OCI-LY7 (cell line): ENCODE results near the gene OPCML. TPM values are rescaled to one million over a fixed set of nuclear protein-coding genes. Genes with fewer than 3 reads are reported as not detected.

Source experiments
- BruUV-seq: library from RNA; stranded (reverse); fragments of 400-500 nt; replicated peaks from 2 replicates; lab custom pipeline; 2021; lab: Mats Ljungman, UMichigan
- CTCF ChIA-PET: fragments of 300-600 bp; sonication (Branson Sonifier 250); formaldehyde crosslinking; loops from one replicate; lab custom pipeline; 2022; ENCODE audit warnings: antibody characterized with exemption; ENCODE audit not compliant: unreplicated experiment; lab: Charles Lee
- POLR2A ChIA-PET: fragments of 300-600 bp; sonication (Branson Sonifier 250); formaldehyde crosslinking; loops from one replicate; lab custom pipeline; 2022; ENCODE audit warnings: antibody characterized with exemption; lab: Charles Lee
- DNase-seq: peaks from one replicate; pipeline ENCODE4 v3.0.0-alpha.2; 2015; ENCODE audit warnings: low spot score
- H2AFZ ChIP-seq: fragments of 200-600 bp; sonication (generic), shearing (Covaris generic); 2 replicates; pipeline ENCODE4 v1.6.1; 2014; ENCODE audit warnings: mild to moderate bottlenecking, antibody characterized with exemption, low read length, moderate library complexity
- H3K27ac ChIP-seq: fragments of 200-600 bp; sonication (generic); 2 replicates; pipeline ENCODE4 v1.5.1; 2014; ENCODE audit warnings: mixed run types, low read depth, mild to moderate bottlenecking, moderate library complexity, low read length, inconsistent platforms; ENCODE audit not compliant: poor library complexity, severe bottlenecking
- H3K36me3 ChIP-seq: fragments of 200-600 bp; sonication (generic); 2 replicates; pipeline ENCODE4 v1.6.1; 2014; ENCODE audit warnings: mild to moderate bottlenecking, antibody characterized with exemption, low read length, moderate library complexity, mixed read lengths; ENCODE audit not compliant: insufficient read depth
- H3K4me1 ChIP-seq: fragments of 200-600 bp; sonication (generic); 2 replicates; pipeline ENCODE4 v1.5.1; 2014; ENCODE audit warnings: mild to moderate bottlenecking, low read length; ENCODE audit not compliant: insufficient read depth, poor library complexity, severe bottlenecking
- H3K4me2 ChIP-seq: fragments of 200-600 bp; sonication (generic); 2 replicates; pipeline ENCODE4 v1.6.1; 2014; ENCODE audit warnings: mild to moderate bottlenecking, low read length
- H3K4me3 ChIP-seq: fragments of 200-600 bp; sonication (generic); 2 replicates; pipeline ENCODE4 v1.5.1; 2014; ENCODE audit warnings: mild to moderate bottlenecking, low read depth, low read length; ENCODE audit not compliant: poor library complexity, severe bottlenecking
- H3K79me2 ChIP-seq: fragments of 200-600 bp; sonication (generic); 2 replicates; pipeline ENCODE4 v1.6.1; 2016; ENCODE audit warnings: low read depth, mild to moderate bottlenecking, low read length, moderate library complexity, mixed read lengths; ENCODE audit not compliant: insufficient read depth
- H3K9me2 ChIP-seq: fragments of 200-600 bp; sonication (generic); 2 replicates; pipeline ENCODE4 v1.6.1; 2016; ENCODE audit warnings: mild to moderate bottlenecking, low read length, mixed read lengths; ENCODE audit not compliant: insufficient read depth
- H3K9me3 ChIP-seq: fragments of 200-600 bp; sonication (generic); 2 replicates; pipeline ENCODE4 v1.6.1; 2014; ENCODE audit warnings: mild to moderate bottlenecking, mixed run types, low read length, mixed read lengths
- H4K20me1 ChIP-seq: fragments of 200-600 bp; sonication (generic); 2 replicates; pipeline ENCODE4 v1.6.1; 2014; ENCODE audit warnings: mild to moderate bottlenecking, antibody characterized with exemption, low read length, moderate library complexity, mixed read lengths; ENCODE audit not compliant: insufficient read depth
- EZH2phosphoT487 ChIP-seq: fragments of 200-600 bp; sonication (generic); IDR thresholded peaks from 2 replicates; pipeline ENCODE4 v1.6.1; 2018; ENCODE audit warnings: low read depth, borderline replicate concordance, mild to moderate bottlenecking, mixed run types, antibody characterized with exemption, low read length, moderate library complexity, mixed read lengths
- intact Hi-C: fragments of 100-400 bp; cut with micrococcal nuclease; formaldehyde crosslinking; loops from one replicate; pipeline ENCODE4 v1.10.0; 2022; ENCODE audit not compliant: unreplicated experiment
- total RNA-seq, 2 experiments: library from RNA; depleted of rRNA in 1 of 2; stranded (reverse); fragments of >200 nt in 1 of 2; shearing (Covaris generic) in 1 of 2; gene quantifications; 2 replicates each; pipeline ENCODE4 v1.2.3, GENCODE V29; 2014 to 2022
- TF ChIP-seq, protein P1 (sequence below): fragments of 200-600 bp; sonication (generic); conservative IDR thresholded peaks from 2 replicates; pipeline ENCODE4 v1.5.1; 2014; ENCODE audit warnings: mild to moderate bottlenecking, antibody characterized with exemption, low read length, moderate library complexity, mixed read lengths

Gene OPCML
- total RNA-seq, 2 experiments from 2014 or later, result not detected

DNA sequence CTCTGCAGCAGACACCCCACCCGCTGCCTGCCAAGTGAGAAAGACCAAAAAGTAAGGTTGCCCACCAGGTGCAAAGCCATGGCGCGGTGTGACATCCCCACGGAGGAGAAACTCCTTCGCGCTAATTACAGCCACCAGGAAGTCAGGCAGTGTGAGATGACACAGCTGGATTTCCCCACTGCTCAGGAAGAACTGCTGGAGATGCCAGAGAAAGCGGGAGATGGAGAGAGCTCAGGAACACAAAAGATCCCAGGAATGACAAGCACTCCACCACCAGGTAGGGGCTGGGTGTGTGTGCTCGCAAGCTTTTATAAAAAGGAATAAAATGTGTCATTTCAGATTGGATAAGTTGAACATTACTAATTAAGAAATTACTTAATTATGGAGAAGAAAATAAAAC, 292.7 kb downstream of the OPCML start:
- no peak overlapping the region for H2AFZ ChIP-seq
- no peak for DNase-seq
- CTCF ChIA-PET, result no interaction called here

DNA sequence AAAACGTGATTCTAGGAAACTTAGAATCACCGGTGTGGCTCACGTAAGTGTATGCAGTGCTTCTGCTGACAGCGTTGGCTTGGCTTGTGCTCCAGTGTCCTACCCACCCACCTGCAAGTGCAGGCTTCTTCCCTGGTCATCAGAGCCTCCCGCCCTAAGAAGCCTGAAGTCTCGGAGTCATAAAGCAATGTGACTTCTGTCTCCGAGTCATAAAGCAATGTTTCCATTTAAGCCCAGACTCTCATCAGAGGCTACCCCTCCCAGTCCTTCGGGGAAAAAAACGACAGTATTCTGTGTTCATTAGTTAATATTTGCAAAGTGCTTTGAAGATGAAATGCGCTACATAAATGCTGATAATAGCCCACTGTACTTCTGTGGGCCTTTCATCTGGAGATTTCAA, 293.8 kb downstream of the OPCML start:
- Histone ChIP-seq H3K27ac (no peak overlapping the region), H4K20me1 (no peaks in the 10 kb centered on the region), H3K4me2 (no peak overlapping the region), H3K4me1 (no peaks in the 10 kb centered on the region), H3K4me3 (no peak overlapping the region), H3K36me3 (no peaks in the 10 kb centered on the region), H2AFZ (no peak overlapping the region), H3K79me2 (no peaks in the 10 kb centered on the region), H3K9me2 (no peaks in the 10 kb centered on the region), H3K9me3 (no peaks in the 10 kb centered on the region)
- BruUV-seq, result no TSS peak
- intact Hi-C loops, result no loop called here
- DNase-seq, result no peak
- ChIA-PET CTCF (no interaction called here), POLR2A (interaction anchor here (0.5 kb wide), 1 partner anchor 37 kb away, joined by 3 read pairs; no protein-coding TSS in a partner anchor)
- no peak for TF ChIP-seq EZH2phosphoT487
- TF ChIP-seq, protein P1, sequence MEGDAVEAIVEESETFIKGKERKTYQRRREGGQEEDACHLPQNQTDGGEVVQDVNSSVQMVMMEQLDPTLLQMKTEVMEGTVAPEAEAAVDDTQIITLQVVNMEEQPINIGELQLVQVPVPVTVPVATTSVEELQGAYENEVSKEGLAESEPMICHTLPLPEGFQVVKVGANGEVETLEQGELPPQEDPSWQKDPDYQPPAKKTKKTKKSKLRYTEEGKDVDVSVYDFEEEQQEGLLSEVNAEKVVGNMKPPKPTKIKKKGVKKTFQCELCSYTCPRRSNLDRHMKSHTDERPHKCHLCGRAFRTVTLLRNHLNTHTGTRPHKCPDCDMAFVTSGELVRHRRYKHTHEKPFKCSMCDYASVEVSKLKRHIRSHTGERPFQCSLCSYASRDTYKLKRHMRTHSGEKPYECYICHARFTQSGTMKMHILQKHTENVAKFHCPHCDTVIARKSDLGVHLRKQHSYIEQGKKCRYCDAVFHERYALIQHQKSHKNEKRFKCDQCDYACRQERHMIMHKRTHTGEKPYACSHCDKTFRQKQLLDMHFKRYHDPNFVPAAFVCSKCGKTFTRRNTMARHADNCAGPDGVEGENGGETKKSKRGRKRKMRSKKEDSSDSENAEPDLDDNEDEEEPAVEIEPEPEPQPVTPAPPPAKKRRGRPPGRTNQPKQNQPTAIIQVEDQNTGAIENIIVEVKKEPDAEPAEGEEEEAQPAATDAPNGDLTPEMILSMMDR, result no peak

More for the DNA sequence above, 292.7 kb downstream of the OPCML start:
- Histone ChIP-seq H3K9me2 (no peaks in the 10 kb centered on the region), H3K4me1 (no peaks in the 10 kb centered on the region), H3K9me3 (no peaks in the 10 kb centered on the region), H3K4me3 (no peak overlapping the region), H3K36me3 (no peaks in the 10 kb centered on the region), H3K79me2 (no peaks in the 10 kb centered on the region), H4K20me1 (no peaks in the 10 kb centered on the region), H3K4me2 (no peak overlapping the region), H3K27ac (no peak overlapping the region)
- no TSS peak for BruUV-seq
- no peak for TF ChIP-seq EZH2phosphoT487
- TF ChIP-seq, protein P1, result no peak
- POLR2A ChIA-PET, result no interaction called here
- intact Hi-C loops, result no loop called here

DNA sequence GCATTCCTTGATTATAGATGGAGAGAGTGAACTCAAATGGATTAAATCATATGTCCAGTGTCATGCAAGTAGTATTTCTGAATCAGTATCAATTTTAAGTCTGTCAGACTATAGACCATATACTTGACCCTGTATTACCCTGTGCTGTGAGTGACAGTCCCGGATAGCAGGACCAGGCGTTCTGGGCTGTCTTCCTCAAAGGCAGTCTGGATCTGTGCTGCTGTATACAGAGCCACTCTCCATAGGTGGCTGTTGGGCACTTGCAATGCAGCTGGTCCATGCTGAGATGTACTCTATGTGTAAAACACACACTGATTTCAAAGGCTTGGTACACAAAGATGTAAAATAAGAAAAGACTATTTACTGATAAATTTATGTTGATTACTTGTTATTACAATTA, 294.3 kb downstream of the OPCML start:
- no peaks in the 10 kb centered on the region for H3K79me2 ChIP-seq
- intact Hi-C loops, result no loop called here
- no peak overlapping the region for H3K4me2 ChIP-seq
- no peak overlapping the region for H3K27ac ChIP-seq
- TF ChIP-seq, protein P1, result no peak
- no peak for TF ChIP-seq EZH2phosphoT487
- no peaks in the 10 kb centered on the region for H3K36me3 ChIP-seq
- no TSS peak for BruUV-seq
- POLR2A ChIA-PET, result no interaction called here
- no peaks in the 10 kb centered on the region for H3K4me1 ChIP-seq
- CTCF ChIA-PET, result no interaction called here
- no peaks in the 10 kb centered on the region for H4K20me1 ChIP-seq
- no peaks in the 10 kb centered on the region for H3K9me2 ChIP-seq
- H3K9me3 ChIP-seq, result no peaks in the 10 kb centered on the region
- no peak overlapping the region for H3K4me3 ChIP-seq
- no peak overlapping the region for H2AFZ ChIP-seq
- no peak for DNase-seq
